HG02981 (cell line): Measurements from ENCODE around the gene SMAP2.

Experiments used
- ATAC-seq: cut with Tn5 transposase; IDR thresholded peaks from one replicate; pipeline ENCODE4 v1.9.1; 2021; ENCODE audit warnings: mild to moderate bottlenecking, moderate library complexity; ENCODE audit not compliant: unreplicated experiment

The SMAP2 gene

GRCh38 chr1:40389322-40389803, 15.8 kb downstream of the SMAP2 start:
- ATAC-seq, result no peak

GRCh38 chr1:40389871-40390560, 16.5 kb downstream of the SMAP2 start:
- no peak for ATAC-seq

DNA sequence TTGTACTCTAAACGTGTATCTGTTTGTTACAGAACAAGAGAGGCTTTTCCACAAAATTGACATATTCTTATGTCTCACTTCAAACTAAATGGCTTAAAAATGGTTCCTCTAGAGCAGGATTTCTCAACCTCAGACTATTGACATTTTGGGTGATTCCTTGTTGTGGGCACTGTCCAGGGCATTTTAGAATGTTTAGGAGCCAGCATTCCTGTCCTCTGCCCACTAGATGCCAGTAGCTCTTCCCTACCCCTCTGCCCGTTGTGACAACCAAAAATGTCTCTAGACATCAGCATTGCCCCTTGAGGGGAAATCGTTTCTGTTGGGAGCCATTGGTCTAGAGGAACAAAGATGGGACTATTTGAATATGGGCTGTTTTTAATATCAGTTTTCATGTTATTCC, 17.3 kb downstream of the SMAP2 start:
- ATAC-seq, result no peak

DNA sequence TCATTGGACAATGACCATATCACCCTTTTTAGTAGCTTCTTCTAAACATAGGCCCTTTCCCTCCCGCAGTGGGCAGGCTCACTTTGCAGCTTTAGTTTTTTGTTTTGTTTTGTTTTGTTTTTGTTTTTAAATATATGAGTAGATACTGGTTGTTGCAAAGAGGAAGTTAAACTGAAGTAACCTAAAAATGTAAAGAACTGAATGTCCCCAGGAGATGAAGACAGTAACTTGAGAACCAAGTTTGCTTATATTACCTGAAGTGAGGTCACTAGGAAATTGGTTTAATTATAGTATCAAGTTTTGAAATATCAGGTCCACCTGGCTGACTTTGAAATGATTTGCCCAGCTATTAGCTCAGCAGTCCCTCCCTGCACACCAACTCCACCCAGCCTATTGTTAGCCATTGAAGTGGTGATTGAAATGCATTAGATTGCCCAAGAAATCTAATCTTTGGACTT, 18.2 kb downstream of the SMAP2 start:
- ATAC-seq, result no peak

GRCh38 chr1:40392221-40392620, 18.7 kb downstream of the SMAP2 start:
- no peak for ATAC-seq

GRCh38 chr1:40393173-40393572, 19.6 kb downstream of the SMAP2 start:
- no peak for ATAC-seq

GRCh38 chr1:40394491-40395172, 21.1 kb downstream of the SMAP2 start:
- no peak for ATAC-seq

GRCh38 chr1:40395190-40396175, 22.0 kb downstream of the SMAP2 start:
- no peak for ATAC-seq

DNA sequence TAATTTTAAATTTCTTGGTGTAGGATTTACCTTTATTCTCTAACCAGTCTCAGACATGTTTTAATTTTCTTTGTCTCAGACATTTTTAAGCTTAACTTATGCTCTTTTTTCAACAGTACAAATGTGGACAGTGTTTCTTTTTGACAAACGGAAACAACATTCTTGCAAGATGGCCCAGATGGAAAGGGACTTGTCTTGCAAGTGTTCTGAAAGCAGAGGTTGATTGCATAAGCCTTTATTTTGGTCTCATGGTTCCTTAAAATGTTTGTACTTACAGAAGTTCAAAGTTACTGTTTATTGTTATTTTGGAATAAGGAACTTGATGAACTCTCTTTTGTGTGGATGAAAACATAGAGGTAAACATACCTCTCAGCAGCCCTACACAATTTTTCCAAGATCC, 22.9 kb downstream of the SMAP2 start:
- ATAC-seq, result no peak

- no peak for ATAC-seq
Observed at GRCh38 chr1:40397258-40397657, 23.7 kb downstream of the SMAP2 start.

- no peak for ATAC-seq
Observed at GRCh38 chr1:40399984-40400704, 26.6 kb downstream of the SMAP2 start.

- ATAC-seq, result no peak
Observed at GRCh38 chr1:40401473-40402201, 28.1 kb downstream of the SMAP2 start.

- no peak for ATAC-seq
Observed at GRCh38 chr1:40404670-40405462, 31.3 kb downstream of the SMAP2 start.

DNA sequence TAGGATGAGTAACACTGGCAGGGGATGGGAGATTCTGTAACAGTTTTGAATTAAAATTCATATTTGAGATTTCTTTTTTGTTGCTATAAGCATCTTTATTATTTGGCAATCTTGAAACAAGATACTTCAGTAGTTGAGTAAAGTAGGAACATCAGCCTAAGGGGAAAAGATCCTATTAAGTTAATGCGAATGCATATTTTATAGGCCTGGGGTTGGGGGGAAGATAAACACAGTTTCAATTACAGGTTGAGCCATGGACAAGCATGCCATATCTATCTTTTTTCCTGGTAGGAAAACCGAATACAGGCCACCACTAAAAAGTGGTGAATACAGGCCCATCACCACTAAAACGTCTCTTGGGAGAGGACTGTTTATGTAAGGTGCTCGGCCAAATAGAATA, 32.3 kb downstream of the SMAP2 start:
- ATAC-seq, result no peak

DNA sequence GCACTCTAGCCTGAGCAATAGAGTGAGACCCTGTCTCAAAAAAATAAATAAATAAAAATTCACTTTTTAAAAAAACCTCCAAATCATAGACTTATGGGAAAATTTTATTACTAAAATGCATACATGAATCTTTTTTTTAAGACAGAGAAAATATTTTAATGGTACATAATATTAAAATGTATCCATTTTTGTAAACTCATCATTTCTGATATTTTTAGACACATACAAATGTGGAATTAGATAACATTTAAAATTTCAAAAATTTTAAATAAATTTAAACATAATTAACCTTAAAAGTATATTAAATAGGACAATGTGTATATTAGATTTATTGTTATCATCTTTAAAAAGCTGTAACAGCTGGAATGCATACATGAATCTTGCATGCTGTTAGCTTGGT, 33.9 kb downstream of the SMAP2 start:
- ATAC-seq, result no peak

GRCh38 chr1:40409467-40409866, 35.9 kb downstream of the SMAP2 start:
- ATAC-seq, result no peak

- no peak for ATAC-seq
Observed at GRCh38 chr1:40411294-40411693, 37.8 kb downstream of the SMAP2 start.

- no peak for ATAC-seq
Observed at GRCh38 chr1:40411843-40412242, 38.3 kb downstream of the SMAP2 start.
